HepG2 (cell line): ENCODE measurements around the gene LIPT1. TPM values are rescaled to one million over a fixed set of nuclear protein-coding genes. Genes with fewer than 3 reads are reported as not detected.

Experiments used
- ATAC-seq: fragments of 200-7000 bp; cut with Tn5 transposase; 3 replicates; pipeline ENCODE4 v1.9.1; 2020; ENCODE audit warnings: mild to moderate bottlenecking, moderate library complexity
- BruUV-seq: library from RNA; stranded (reverse); fragments of 400-500 nt; replicated peaks from 2 replicates; lab custom pipeline; 2021; lab: Mats Ljungman, UMichigan
- CTCF ChIA-PET: fragments of 300-600 bp; formaldehyde crosslinking; extraction: SDS; loops from one replicate; lab custom pipeline; 2021; ENCODE audit warnings: low total read pairs, inconsistent platforms, low intra/inter-chr PET ratio; lab: Yijun Ruan, JAX
- POLR2A ChIA-PET: fragments of 350-600 bp; sonication (Branson Sonifier 250); formaldehyde crosslinking; loops from one replicate; lab custom pipeline; 2020; ENCODE audit warnings: antibody characterized with exemption, inconsistent platforms; lab: Yijun Ruan, JAX
- DNase-seq: peaks from one replicate; pipeline ENCODE4 v3.0.0-alpha.2; 2015; ENCODE audit warnings: low spot score
- FAIRE-seq: peaks from 3 replicates; lab custom pipeline; 2011; peaks lifted over from hg19 to GRCh38; lab: Jason Lieb, UNC
- H2AFZ ChIP-seq: one replicate; pipeline ENCODE4 v1.6.1; 2011; ENCODE audit warnings: low read length, inconsistent platforms
- H3K27ac ChIP-seq: fragments of 300-600 bp; 3 replicates; pipeline ENCODE4 v1.8.0; 2011; ENCODE audit warnings: mixed run types, mild to moderate bottlenecking, mixed read lengths, low read length, inconsistent platforms; ENCODE audit not compliant: insufficient read depth; ENCODE audit errors: extremely low read length
- H3K27me3 ChIP-seq, 2 experiments: fragments of 200-600 bp in 1 of 2; 2 replicates in 1 of 2; 3 replicates in 1 of 2; pipeline versions ENCODE4 v1.6.0 to v1.8.0; 2011; ENCODE audit warnings: low read length in 2 of 2, mild to moderate bottlenecking in 2 of 2, moderate library complexity in 2 of 2, inconsistent platforms in 1 of 2; ENCODE audit not compliant: insufficient read depth in 2 of 2, control insufficient read depth in 1 of 2
- H3K36me3 ChIP-seq, 2 experiments: fragments of 200-600 bp in 1 of 2; replicated peaks in 1 of 2; 2 replicates in 1 of 2; 3 replicates in 1 of 2; pipeline versions ENCODE4 v1.5.1 to v1.8.0; 2011; ENCODE audit warnings: low read length in 2 of 2, inconsistent platforms in 1 of 2; ENCODE audit not compliant: insufficient read depth in 2 of 2, control insufficient read depth in 1 of 2
- H3K4me1 ChIP-seq: 2 replicates; pipeline ENCODE4 v1.5.1; 2012; ENCODE audit warnings: low read length, inconsistent platforms; ENCODE audit not compliant: insufficient read depth
- H3K4me2 ChIP-seq: 2 replicates; pipeline ENCODE4 v1.6.0; 2011; ENCODE audit warnings: low read depth, low read length, inconsistent platforms
- H3K4me3 ChIP-seq, 3 experiments: fragments of 200-600 bp in 1 of 3; sonication (generic), shearing (Covaris generic) in 1 of 3; replicated peaks in 1 of 3; 2 replicates each; pipeline ENCODE4 v1.5.1; 2011 to 2016; ENCODE audit warnings: low read length in 3 of 3, inconsistent platforms in 2 of 3, low read depth in 2 of 3, mild to moderate bottlenecking in 2 of 3, control low read depth in 1 of 3, mixed read lengths in 1 of 3; ENCODE audit not compliant: insufficient read depth in 1 of 3
- H3K79me2 ChIP-seq: one replicate; pipeline ENCODE4 v1.6.1; 2011; ENCODE audit warnings: low read length, inconsistent platforms; ENCODE audit not compliant: insufficient read depth
- H3K9ac ChIP-seq: 2 replicates; pipeline ENCODE4 v1.6.0; 2011; ENCODE audit warnings: mild to moderate bottlenecking, low read depth, low read length, inconsistent platforms; ENCODE audit not compliant: insufficient read depth
- H3K9me3 ChIP-seq: 2 replicates; pipeline ENCODE4 v1.5.1; 2012; ENCODE audit warnings: mild to moderate bottlenecking, low read length
- H4K20me1 ChIP-seq: 2 replicates; pipeline ENCODE4 v1.6.0; 2011; ENCODE audit warnings: inconsistent platforms, mild to moderate bottlenecking, low read length, moderate library complexity; ENCODE audit not compliant: insufficient read depth
- GLMP ChIP-seq: sonication (generic); formaldehyde crosslinking; IDR thresholded peaks from 2 replicates; pipeline ENCODE4 v1.9.0; 2021; ENCODE audit warnings: missing genetic modification reagents, mild to moderate bottlenecking, borderline replicate concordance
- HIVEP1 ChIP-seq: sonication (generic); formaldehyde crosslinking; IDR thresholded peaks from 2 replicates; pipeline ENCODE4 v1.4.0; 2020; ENCODE audit warnings: mild to moderate bottlenecking, missing genetic modification reagents
- KMT2B ChIP-seq: IDR thresholded peaks from 2 replicates; pipeline ENCODE4 v1.6.1; 2016; ENCODE audit warnings: missing genetic modification reagents, missing compliant biosample characterization
- NFE2 ChIP-seq: sonication (generic); formaldehyde crosslinking; IDR thresholded peaks from 2 replicates; pipeline ENCODE4 v1.4.0; 2020; ENCODE audit warnings: missing genetic modification reagents
- RARA ChIP-seq: IDR thresholded peaks from 2 replicates; pipeline ENCODE4 v1.6.1; 2016; ENCODE audit warnings: missing genetic modification reagents, missing compliant biosample characterization
- ZMAT3 ChIP-seq: sonication (generic); formaldehyde crosslinking; conservative IDR thresholded peaks from 2 replicates; pipeline ENCODE4 v1.7.0; 2021; ENCODE audit warnings: missing genetic modification reagents
- ZNF567 ChIP-seq: sonication (generic); formaldehyde crosslinking; IDR thresholded peaks from 2 replicates; pipeline ENCODE4 v1.8.1; 2023; ENCODE audit warnings: mild to moderate bottlenecking, missing genetic modification reagents, borderline replicate concordance
- WGBS: methylation state at CpG from one replicate; pipeline ENCODE4 v1.1.6; 2017; ENCODE audit warnings: low lambda C conversion rate; 5-methylcytosine and 5-hydroxymethylcytosine counted together
- in situ Hi-C: cut with HindIII; loops from 2 replicates; pipeline ENCODE4 v1.10.0; 2017; ENCODE audit warnings: low pct_unique_long_range_greater_than_20kb; ENCODE audit not compliant: extremely low pct_ligation_motif_present
- intact Hi-C: fragments of 100-400 bp; cut with micrococcal nuclease; formaldehyde crosslinking; loops from one replicate; pipeline ENCODE4 v1.10.0; 2022; ENCODE audit not compliant: unreplicated experiment
- polyA plus RNA-seq, 8 experiments: library from polyadenylated mRNA; depleted of rRNA in 3 of 8; stranded (reverse) in 7 of 8; unstranded in 1 of 8; fragments of >200 nt; fragmentation: Illumina TruSeq in 4 of 8; extraction: Trizol in 4 of 8; gene quantifications; 2 replicates each; pipeline versions ENCODE4 v1.2.1 to v1.2.3, GENCODE V29; 2011 to 2016; ENCODE audit warnings: low read depth in 4 of 8, missing spikeins in 1 of 8, mixed read lengths in 1 of 8; ENCODE audit not compliant: insufficient read depth in 1 of 8
- total RNA-seq, 5 experiments: library from RNA; depleted of rRNA; stranded (reverse); fragments of >200 nt; fragmentation: Illumina TruSeq; extraction: Trizol; gene quantifications; 2 replicates each; pipeline ENCODE4 v1.2.3, GENCODE V29; 2016; ENCODE audit warnings: low read depth in 1 of 5
- TF ChIP-seq, protein P1 (sequence below): sonication (generic); formaldehyde crosslinking; IDR thresholded peaks from 2 replicates; pipeline ENCODE4 v1.8.1; 2023; ENCODE audit warnings: missing genetic modification reagents, inconsistent platforms, borderline replicate concordance
- TF ChIP-seq, protein P2 (sequence below): sonication (generic); formaldehyde crosslinking; IDR thresholded peaks from 2 replicates; pipeline ENCODE4 v1.4.0; 2020; ENCODE audit warnings: missing genetic modification reagents

The LIPT1 gene
- total and polyA plus RNA-seq, 2 of the 13 experiments (the other 11 are each of a cell fraction or from before 2014, with no cell fraction given), result 8.0 to 9.6 TPM

DNA sequence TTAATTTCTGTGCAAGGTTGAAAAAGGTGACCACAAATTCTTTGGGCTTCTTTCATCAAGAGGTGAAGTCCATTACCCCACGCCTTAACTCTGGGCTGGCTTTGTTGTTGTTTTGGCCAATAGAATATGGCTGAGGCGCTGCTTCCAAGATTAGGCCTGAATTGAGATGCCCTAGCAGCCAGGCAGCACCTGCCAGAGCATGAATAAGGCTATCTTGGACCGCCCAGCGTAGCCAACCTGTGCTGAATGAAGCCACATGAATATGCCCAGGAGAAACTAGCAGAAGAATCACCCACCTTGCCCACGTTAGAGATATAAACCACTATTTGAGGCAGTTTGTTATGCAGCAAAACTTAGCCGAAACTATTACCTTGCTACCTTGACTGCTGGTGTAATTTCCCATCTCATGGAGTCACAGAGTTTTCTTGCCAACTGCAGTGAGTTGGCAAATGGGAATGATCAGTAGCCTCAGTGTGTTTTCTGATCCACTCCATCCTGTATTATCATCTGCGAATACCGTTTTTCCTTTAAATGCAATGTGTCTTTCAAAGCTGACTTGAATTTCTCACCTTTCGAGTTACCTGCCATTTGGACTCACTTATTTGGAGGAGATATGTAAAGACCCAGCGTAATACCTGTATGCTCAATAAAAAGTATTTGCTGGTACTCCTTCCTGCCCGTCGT is 704 bp upstream of the LIPT1 start (continued):
- TF ChIP-seq GLMP (CRISPR knock-in tag), result no peak
- TF ChIP-seq RARA (CRISPR knock-in tag), result no peak
- no peak for TF ChIP-seq ZNF567 (CRISPR knock-in tag)

- no TSS peak for BruUV-seq
- Histone ChIP-seq H3K27me3 (no peaks in the 10 kb centered on the region; a peak in 1 of 5 replicates), H3K9ac (no peak overlapping the region), H4K20me1 (no peaks in the 10 kb centered on the region), H3K4me2 (no peak overlapping the region), H3K9me3 (no peaks in the 10 kb centered on the region), H2AFZ (no peak overlapping the region), H3K4me3 (no peak overlapping the region), H3K4me1 (peaks cover 44% of the 10 kb centered on the region), H3K27ac (no peak overlapping the region), H3K79me2 (peaks cover 18% of the 10 kb centered on the region), H3K36me3 (peaks cover 0 to 7% of the 10 kb centered on the region in 2 experiments; a peak in 4 of 5 replicates)
- DNase-seq, result no peak
- TF ChIP-seq, protein P1, sequence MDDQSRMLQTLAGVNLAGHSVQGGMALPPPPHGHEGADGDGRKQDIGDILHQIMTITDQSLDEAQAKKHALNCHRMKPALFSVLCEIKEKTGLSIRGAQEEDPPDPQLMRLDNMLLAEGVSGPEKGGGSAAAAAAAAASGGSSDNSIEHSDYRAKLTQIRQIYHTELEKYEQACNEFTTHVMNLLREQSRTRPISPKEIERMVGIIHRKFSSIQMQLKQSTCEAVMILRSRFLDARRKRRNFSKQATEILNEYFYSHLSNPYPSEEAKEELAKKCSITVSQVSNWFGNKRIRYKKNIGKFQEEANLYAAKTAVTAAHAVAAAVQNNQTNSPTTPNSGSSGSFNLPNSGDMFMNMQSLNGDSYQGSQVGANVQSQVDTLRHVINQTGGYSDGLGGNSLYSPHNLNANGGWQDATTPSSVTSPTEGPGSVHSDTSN (CRISPR knock-in tag), result no peak
- TF ChIP-seq NFE2 (CRISPR knock-in tag), result no peak
- TF ChIP-seq HIVEP1 (CRISPR knock-in tag), result no peak
- TF ChIP-seq, protein P2, sequence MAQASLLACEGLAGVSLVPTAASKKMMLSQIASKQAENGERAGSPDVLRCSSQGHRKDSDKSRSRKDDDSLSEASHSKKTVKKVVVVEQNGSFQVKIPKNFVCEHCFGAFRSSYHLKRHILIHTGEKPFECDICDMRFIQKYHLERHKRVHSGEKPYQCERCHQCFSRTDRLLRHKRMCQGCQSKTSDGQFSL (CRISPR knock-in tag), result no peak
- no peak for TF ChIP-seq ZMAT3 (CRISPR knock-in tag)
- TF ChIP-seq KMT2B (CRISPR knock-in tag), result no peak
- ChIA-PET CTCF (no interaction called here), POLR2A (no interaction called here)
- no peak for ATAC-seq
- intact Hi-C loops (no loop called here), in situ Hi-C loops (no loop called here)
- no peak for FAIRE-seq
- 100% methylated on average over 1 of the region's 1 CpG for WGBS
Observed at GRCh38 chr2:99156891-99157290, 2.1 kb downstream of the LIPT1 start.
